PC-3 (cell line): ENCODE data around the gene SIAE. TPM values are rescaled to one million over a fixed set of nuclear protein-coding genes. Genes with fewer than 3 reads are reported as not detected.

Experiments used
- ATAC-seq: fragments of 200-7000 bp; cut with Tn5 transposase; 2 replicates; pipeline ENCODE4 v1.9.1; 2020; ENCODE audit warnings: mild to moderate bottlenecking, moderate library complexity
- Bru-seq: library from RNA; stranded (reverse); fragments of 400-500 nt; gene quantifications from one replicate; lab custom pipeline; 2021; lab: Mats Ljungman, UMichigan
- BruChase-seq, 2 experiments: library from RNA; stranded (reverse); fragments of 400-500 nt; gene quantifications; one replicate each; lab custom pipeline; 2021; lab: Mats Ljungman, UMichigan
- BruUV-seq: library from RNA; stranded (reverse); fragments of 400-500 nt; replicated peaks from 2 replicates; lab custom pipeline; 2021; lab: Mats Ljungman, UMichigan
- CTCF ChIA-PET: fragments of 300-600 bp; sonication (Branson Sonifier 250); formaldehyde crosslinking; loops from one replicate; lab custom pipeline; 2022; ENCODE audit warnings: antibody characterized with exemption; lab: Charles Lee
- POLR2A ChIA-PET: fragments of 300-600 bp; sonication (Branson Sonifier 250); formaldehyde crosslinking; loops from one replicate; lab custom pipeline; 2022; ENCODE audit warnings: antibody characterized with exemption; ENCODE audit not compliant: unreplicated experiment; lab: Charles Lee
- DNase-seq: peaks from one replicate; pipeline ENCODE4 v3.0.0-alpha.2; 2015
- H2AFZ ChIP-seq: fragments of 300-600 bp; sonication (generic); 2 replicates; pipeline ENCODE4 v1.6.0; 2016; ENCODE audit warnings: antibody characterized with exemption, low read length
- H3F3A ChIP-seq: fragments of 300-600 bp; sonication (generic); one replicate; pipeline ENCODE4 v1.6.0; 2017; ENCODE audit warnings: antibody characterized with exemption, low read length, control low read depth, mild to moderate bottlenecking; ENCODE audit not compliant: unreplicated experiment
- H3K27ac ChIP-seq: fragments of 300-600 bp; sonication (generic); 2 replicates; pipeline ENCODE4 v1.5.1; 2016; ENCODE audit warnings: mild to moderate bottlenecking, low read length
- H3K27me3 ChIP-seq: fragments of 300-600 bp; sonication (generic); 2 replicates; pipeline ENCODE4 v1.6.1; 2016; ENCODE audit warnings: low read length, mixed read lengths
- H3K36me3 ChIP-seq: fragments of 300-600 bp; sonication (generic); 2 replicates; pipeline ENCODE4 v1.6.1; 2016; ENCODE audit warnings: low read depth, mixed run types, low read length, mixed read lengths
- H3K4me1 ChIP-seq: fragments of 300-600 bp; sonication (generic); 2 replicates; pipeline ENCODE4 v1.5.1; 2016; ENCODE audit warnings: low read length; ENCODE audit not compliant: insufficient read depth
- H3K4me2 ChIP-seq: fragments of 300-600 bp; sonication (generic); 2 replicates; pipeline ENCODE4 v1.6.0; 2016; ENCODE audit warnings: low read length
- H3K4me3 ChIP-seq: fragments of 300-600 bp; sonication (generic); 2 replicates; pipeline ENCODE4 v1.5.1; 2016; ENCODE audit warnings: mild to moderate bottlenecking, low read length, mixed read lengths
- H3K79me2 ChIP-seq: fragments of 300-600 bp; sonication (generic); 2 replicates; pipeline ENCODE4 v1.6.1; 2017; ENCODE audit warnings: low read length, mixed read lengths
- H3K9ac ChIP-seq: fragments of 300-600 bp; sonication (generic); 2 replicates; pipeline ENCODE4 v1.6.0; 2016; ENCODE audit warnings: mild to moderate bottlenecking, low read length
- H3K9me2 ChIP-seq: fragments of 300-600 bp; sonication (generic); replicated peaks from 2 replicates; pipeline ENCODE4 v1.6.1; 2016; ENCODE audit warnings: mixed run types, low read length, mixed read lengths
- H3K9me3 ChIP-seq: fragments of 300-600 bp; sonication (generic); 2 replicates; pipeline ENCODE4 v1.6.1; 2016; ENCODE audit warnings: low read length, mixed read lengths
- H4K20me1 ChIP-seq: fragments of 300-600 bp; sonication (generic); 2 replicates; pipeline ENCODE4 v1.6.1; 2016; ENCODE audit warnings: low read length, mixed read lengths
- CTCF ChIP-seq: fragments of 300-600 bp; sonication (generic); conservative IDR thresholded peaks from 2 replicates; pipeline ENCODE4 v1.5.1; 2017; ENCODE audit warnings: antibody characterized with exemption, low read depth, mild to moderate bottlenecking, low read length
- EZH2 ChIP-seq: fragments of 300-600 bp; sonication (generic); IDR thresholded peaks from one replicate; pipeline ENCODE4 v1.6.1; 2017; ENCODE audit warnings: antibody characterized with exemption, mild to moderate bottlenecking, low read length; ENCODE audit not compliant: unreplicated experiment
- EZH2phosphoT487 ChIP-seq: fragments of 300-600 bp; sonication (generic); IDR thresholded peaks from 2 replicates; pipeline ENCODE4 v1.6.1; 2018; ENCODE audit warnings: mild to moderate bottlenecking, antibody characterized with exemption, low read length, borderline replicate concordance
- intact Hi-C: fragments of 100-400 bp; cut with micrococcal nuclease; formaldehyde crosslinking; loops from 2 replicates; pipeline ENCODE4 v1.9.0; 2023
- long read RNA-seq: library from polyadenylated mRNA; unstranded; transcript quantifications from one replicate; pipeline ENCODE4 v2.0.0, GENCODE V29; 2021; ENCODE audit not compliant: unreplicated experiment
- total RNA-seq: library from RNA; depleted of rRNA; stranded (reverse); fragments of >200 nt; gene quantifications from 2 replicates; pipeline ENCODE4 v1.2.3, GENCODE V29; 2014; rRNA removed

The SIAE gene
- total RNA-seq (12.8 and 17.6 TPM in 2 replicates), Bru-seq, nascent RNA (percentile 58 among the genes with signal in this experiment), BruChase-seq, experiment 1, labeled RNA remaining after a 6-hour chase (percentile 60 among the genes with signal in this experiment), BruChase-seq, experiment 2, labeled RNA remaining after a 2-hour chase (percentile 56 among the genes with signal in this experiment)
- long read RNA-seq, full-length matches to known transcripts: 7 of 13 reads
- long read RNA-seq, partial matches to known transcripts: 1 of 13 reads
- long read RNA-seq, other reads (novel, unspliced or antisense): 5 of 13 reads

GRCh38 chr11:124673333-124674167 lies at the start of gene SIAE, which contains the start of gene SPA17:
TSS of gene SIAE (minus strand) at chr11:124673739. CDS start at chr11:124673708, 31 bp downstream.
TSS of gene SPA17 (plus strand) at chr11:124673904. CDS start at chr11:124675265, 1,361 bp downstream.
- Histone ChIP-seq H3K9ac (peak within 1 kb of the TSS; percentile 92), H3K9me3 (no peaks in the 10 kb centered on the region), H4K20me1 (no peaks in the 10 kb centered on the region), H3K27me3 (no peaks in the 10 kb centered on the region), H3F3A (no peaks in the 10 kb centered on the region), H3K4me3 (peak within 1 kb of the TSS; percentile 91), H3K9me2 (no peaks in the 10 kb centered on the region), H3K79me2 (peaks cover 15% of the 10 kb centered on the region), H2AFZ (peak within 1 kb of the TSS; percentile 98), H3K27ac (peak within 1 kb of the TSS; percentile 46), H3K4me1 (peaks cover 16% of the 10 kb centered on the region), H3K36me3 (no peaks in the 10 kb centered on the region), H3K4me2 (peak within 1 kb of the TSS; percentile 95)
- peak; percentile 94 for ATAC-seq
- ChIA-PET POLR2A (interaction anchor here (0.6 to 1.2 kb wide), 7 partner anchors 29 to 159 kb away, joined by 3 to 17 read pairs (median 10); partner anchors contain the start of gene NRGN), CTCF (interaction anchor here (0.6 to 0.8 kb wide), 6 partner anchors 10 to 271 kb away, joined by 3 to 9 read pairs (median 4); no protein-coding TSS in a partner anchor)
- TF ChIP-seq EZH2 (no peak), CTCF (no peak), EZH2phosphoT487 (no peak)
- intact Hi-C loops: loop anchor here (1.0 kb wide), 2 partner anchors 89 to 164 kb away; partner anchors contain the start of gene ESAM
- peak; percentile 94 for DNase-seq
- BruUV-seq: TSS peak; percentile 79

GRCh38 chr11:124722176-124722575 lies 48.6 kb upstream of the SIAE start:
- TF ChIP-seq CTCF (no peak), EZH2 (no peak), EZH2phosphoT487 (no peak)
- no peak overlapping the region for H3K4me2 ChIP-seq
- H3K9me3 ChIP-seq: no peaks in the 10 kb centered on the region
- BruUV-seq: no TSS peak
- H3K79me2 ChIP-seq: no peaks in the 10 kb centered on the region
- ChIA-PET POLR2A (no interaction called here), CTCF (no interaction called here)
- no peak overlapping the region for H2AFZ ChIP-seq
- DNase-seq (no peak), ATAC-seq (no peak)
- peaks cover 24% of the 10 kb centered on the region for H3K4me1 ChIP-seq
- no peaks in the 10 kb centered on the region for H4K20me1 ChIP-seq
- H3K27me3 ChIP-seq: peaks cover 3% of the 10 kb centered on the region; the same call in 1 of the 2 replicates
- intact Hi-C loops: no loop called here
- no peak overlapping the region for H3K4me3 ChIP-seq
- H3K9me2 ChIP-seq: no peaks in the 10 kb centered on the region
- no peak overlapping the region for H3K9ac ChIP-seq
- no peak overlapping the region for H3K27ac ChIP-seq
- H3F3A ChIP-seq: no peaks in the 10 kb centered on the region
- no peaks in the 10 kb centered on the region for H3K36me3 ChIP-seq
